H4 (cell line): ENCODE results near the gene GOSR2. TPM values are rescaled to one million over a fixed set of nuclear protein-coding genes. Genes with fewer than 3 reads are reported as not detected.
"Not testable (repeated sequence)": the region's sequence is repeated elsewhere in the genome, so short reads cannot be mapped to it uniquely, and the experiment has no call there.

Experiments used
- DNase-seq: peaks from one replicate; pipeline ENCODE4 v3.0.0-alpha.2; 2015; ENCODE audit warnings: low spot score
- total RNA-seq: library from RNA; depleted of rRNA; stranded (reverse); fragments of >200 nt; shearing (Covaris generic); gene quantifications from 2 replicates; pipeline ENCODE4 v1.2.3, GENCODE V29; 2014

GOSR2 gene
- total RNA-seq, 1 experiment from 2014 or later = 52.8 TPM

DNA sequence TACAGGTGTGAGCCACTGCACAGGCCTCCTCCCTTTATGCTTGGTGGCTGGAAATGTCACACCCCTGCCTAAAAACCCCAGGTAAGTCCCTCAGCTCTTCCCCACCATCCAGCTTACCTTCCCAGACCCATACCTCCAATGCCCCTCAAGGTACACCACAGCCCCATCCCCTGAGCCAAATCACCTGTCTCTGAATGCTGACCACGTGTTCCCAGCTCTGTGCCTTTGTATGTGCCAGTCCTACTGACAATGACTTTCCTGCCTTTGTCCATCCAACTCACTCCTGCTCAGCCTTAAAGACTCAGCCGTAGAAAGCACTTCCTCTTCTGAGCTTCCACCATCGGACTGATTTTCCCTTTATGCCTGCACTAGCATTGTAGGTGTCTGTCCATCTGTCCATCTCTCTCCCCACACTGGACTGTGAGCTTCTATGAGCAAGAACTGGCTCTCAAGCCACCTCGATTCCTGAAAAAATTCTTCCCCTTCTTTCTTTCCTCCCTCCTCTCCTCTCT lies 30.7 kb upstream of the GOSR2 start:
- DNase-seq = no peak

DNA sequence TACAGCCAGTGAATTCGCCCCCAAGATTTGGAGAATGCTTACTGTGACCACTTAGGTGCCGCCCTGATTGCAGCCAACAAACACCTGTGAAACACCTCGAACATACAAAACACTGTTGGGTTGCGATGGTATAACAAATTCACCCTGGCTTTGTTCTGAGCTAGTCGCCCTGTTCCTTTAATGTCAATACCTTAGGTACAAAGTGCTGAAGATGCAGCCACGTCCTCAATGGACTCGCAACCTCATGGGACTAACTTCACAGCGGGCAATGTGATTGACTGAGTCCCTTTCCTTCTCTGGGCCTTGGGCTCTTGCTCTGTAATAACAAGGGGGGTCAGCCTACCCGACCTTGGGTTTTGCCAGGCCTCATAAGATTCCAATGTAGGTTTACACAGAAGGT lies 28.9 kb upstream of the GOSR2 start:
- no peak for DNase-seq

DNA sequence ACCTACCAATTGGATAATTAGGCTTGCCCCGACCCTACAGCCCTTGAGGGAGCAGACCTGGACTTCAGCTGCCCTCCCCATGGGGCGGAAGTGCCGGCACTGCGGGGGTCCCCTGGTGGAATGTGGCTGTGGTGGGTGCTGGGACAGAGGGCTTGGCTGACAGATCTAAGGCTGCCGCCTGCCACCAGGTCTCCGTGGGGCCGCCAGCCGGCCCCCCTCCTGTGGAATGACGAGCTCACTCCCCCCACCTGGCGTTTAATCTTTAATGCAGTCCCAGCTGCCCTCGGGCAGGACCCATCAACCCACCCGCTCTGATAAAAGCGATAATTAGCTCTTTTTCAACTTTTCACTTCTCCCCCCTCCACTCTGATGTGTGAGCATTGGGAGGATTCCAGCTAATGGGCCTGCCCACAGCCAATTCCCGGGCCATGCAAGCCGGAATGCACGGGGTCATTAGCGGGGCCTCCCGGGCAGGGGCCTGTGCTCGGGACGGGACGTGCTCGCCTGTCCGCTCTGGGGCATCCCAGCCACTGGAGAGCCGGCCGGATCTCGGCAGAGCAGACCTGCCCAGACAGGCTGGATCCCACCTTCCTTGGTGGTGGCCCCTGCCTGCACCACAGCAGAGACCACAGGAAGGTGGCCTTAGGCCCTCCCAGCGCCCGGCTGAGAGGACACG lies 28.3 kb upstream of the GOSR2 start:
- DNase-seq = no peak

DNA sequence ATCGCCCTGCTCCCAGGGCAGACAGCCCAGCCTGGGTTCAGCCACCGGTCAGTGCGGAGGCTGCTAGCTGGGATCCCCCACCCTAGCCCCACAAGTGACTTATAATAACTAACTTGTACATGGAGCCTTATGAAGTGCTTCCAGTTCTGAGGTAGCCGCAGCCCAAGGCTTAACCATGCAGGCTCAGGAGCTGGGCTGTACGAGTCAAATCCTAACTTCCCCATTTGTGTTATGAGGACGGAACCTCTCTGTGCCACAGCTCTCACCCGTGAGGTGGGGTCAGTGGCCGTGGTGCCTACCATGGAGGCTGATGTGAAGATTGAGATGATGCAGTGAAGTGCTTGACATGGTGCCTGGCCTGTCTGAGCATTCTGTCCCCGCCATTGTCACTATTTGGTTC lies 27.8 kb upstream of the GOSR2 start:
- DNase-seq = no peak

DNA sequence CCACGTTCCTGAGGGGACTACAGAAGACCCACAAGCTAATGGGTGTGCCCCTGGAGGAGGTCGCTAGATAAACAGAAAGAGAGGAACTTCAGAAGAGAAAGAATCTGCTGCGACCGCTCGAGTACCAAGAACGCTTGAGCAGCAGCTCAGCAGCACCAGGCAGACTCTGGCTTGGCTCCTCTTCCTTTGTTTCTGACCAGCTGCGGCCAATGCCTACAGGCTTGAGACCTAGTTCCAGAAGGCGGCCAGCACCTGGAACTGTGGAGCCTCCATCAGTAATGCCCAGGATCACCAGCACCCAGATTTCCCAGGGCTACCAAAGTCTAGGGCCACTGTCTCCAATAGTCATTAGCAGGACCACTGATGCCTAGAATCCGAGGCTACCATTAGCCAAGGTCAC lies 26.0 kb upstream of the GOSR2 start:
- no peak for DNase-seq

DNA sequence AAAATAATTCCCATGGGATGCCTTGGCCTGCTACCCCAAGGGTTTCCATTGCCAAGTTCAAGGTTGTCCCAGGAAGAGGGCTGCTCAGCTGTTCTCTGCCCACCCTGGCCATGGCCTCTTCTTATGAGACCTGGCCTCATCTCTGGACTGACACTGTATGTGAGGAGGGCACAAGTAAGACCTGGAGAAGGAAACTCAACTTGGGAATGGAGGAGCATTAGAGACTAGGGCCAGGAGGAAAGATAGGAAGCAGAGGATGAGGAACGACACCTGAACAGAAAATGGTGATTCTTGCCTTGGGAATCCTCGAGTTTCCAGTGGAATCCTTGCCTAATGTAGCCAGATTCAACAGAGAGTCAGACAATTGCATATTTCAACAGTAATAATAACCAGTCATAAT lies 24.6 kb upstream of the GOSR2 start:
- DNase-seq = no peak

DNA sequence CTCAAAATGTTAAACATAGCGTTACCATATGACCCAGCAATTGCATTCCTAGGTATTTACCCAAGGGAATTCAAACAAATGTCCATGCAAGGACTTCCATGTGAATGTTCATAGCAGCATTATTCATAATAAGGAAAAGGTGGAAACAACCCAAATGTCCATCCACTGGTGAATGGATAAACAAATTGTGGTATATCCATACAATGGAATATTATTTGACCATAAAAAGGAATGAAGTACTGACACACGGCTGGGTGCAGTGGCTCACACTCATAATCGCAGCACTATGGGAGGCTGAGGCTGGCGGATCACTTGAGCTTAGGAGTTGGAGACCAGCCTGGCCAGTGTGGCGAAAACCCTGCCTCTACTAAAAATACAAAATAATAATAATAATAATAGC lies 24.1 kb upstream of the GOSR2 start:
- DNase-seq = no peak

DNA sequence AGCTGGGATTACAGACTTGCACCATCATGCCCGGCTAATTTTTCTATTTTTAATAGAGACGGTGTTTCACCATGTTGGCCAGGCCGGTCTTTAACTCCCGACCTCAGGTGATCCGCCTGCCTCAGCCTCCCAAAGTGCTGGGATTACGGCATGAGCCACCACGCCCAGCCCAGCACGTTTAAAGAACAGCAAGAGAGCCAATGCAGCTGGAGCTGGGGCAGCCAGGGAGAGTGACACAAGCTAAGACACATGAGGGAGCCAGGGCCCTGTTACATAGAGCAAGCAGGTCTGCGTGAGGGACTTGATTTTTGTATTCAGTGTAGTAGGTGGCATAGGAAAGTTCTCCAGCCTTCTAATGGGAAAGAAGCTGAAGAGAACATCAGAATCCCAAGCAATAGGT lies 21.7 kb upstream of the GOSR2 start:
- DNase-seq = no peak

DNA sequence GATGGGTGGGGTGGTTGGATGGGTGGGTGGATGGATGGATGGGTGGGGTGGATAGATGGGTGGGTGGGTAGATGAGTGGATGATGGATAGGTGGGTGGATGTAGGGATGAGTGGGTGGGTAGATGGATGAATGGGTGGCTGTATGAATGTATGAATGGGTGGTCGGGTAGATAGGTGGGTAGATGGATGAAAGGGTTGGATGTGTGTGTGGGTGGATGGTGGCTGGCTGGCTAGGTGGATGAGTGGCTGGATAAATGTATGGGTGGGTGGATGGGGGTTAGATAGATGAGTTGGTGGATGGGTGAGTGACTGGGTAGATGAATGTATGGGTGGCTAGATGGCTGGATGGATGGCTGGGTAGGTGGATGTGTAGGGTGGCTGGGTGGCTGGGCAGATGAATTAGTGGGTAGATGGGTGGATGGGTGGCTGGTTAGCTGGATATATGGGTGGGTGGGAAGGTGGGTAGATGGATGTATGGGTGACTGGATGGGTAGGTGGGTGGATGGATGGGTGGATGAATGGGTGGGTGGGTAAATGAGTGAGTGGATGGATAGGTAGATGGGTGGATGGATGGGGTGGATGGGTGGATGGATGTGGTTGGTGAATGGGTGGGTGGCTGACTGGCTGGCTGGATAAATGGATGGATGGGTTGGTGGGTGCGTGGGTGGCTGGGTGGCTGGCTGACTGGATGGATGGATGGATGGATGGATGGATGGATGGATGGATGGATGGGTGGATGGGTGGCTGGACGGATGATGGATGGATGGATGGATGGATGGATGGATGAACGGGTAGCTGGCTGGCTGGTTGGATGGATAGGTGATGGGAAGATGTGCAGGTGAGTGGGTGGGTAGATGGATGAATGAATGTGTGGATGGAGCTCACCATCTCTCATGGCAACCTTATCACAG lies 18.9 kb upstream of the GOSR2 start:
- no peak for DNase-seq

DNA sequence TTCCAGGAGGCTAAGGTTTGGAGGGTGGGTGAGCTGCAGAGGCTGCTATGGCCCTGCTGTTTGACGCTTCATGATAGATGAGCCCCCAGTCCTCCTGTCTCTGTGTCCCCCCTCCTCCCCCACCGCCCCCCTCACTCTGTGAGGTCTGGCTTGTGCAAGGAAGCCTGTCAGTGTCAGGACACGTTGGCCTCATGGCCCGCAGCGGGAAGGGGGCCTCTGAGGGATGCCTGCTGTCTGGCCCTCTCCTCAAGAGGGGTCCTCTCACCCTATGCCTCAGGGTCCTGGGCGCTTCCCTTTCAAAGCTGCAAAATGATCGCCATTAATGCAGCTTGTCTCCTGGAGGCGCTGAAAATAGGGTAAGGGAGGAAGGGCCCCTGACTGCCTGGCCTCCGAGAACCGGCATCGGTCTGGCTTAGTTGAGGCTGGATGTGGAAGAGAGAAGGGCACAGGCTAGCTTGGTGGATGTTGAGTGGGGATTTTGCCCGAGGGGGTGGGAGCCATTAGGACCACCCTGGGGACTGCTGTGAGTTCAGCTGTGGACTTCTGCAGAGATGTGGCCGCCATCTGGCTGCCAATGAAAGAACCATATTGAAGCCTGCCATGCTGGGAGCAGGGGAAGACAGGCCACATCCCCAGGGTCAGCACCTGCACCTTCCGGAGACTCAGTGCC lies 14.8 kb upstream of the GOSR2 start:
- no peak for DNase-seq

DNA sequence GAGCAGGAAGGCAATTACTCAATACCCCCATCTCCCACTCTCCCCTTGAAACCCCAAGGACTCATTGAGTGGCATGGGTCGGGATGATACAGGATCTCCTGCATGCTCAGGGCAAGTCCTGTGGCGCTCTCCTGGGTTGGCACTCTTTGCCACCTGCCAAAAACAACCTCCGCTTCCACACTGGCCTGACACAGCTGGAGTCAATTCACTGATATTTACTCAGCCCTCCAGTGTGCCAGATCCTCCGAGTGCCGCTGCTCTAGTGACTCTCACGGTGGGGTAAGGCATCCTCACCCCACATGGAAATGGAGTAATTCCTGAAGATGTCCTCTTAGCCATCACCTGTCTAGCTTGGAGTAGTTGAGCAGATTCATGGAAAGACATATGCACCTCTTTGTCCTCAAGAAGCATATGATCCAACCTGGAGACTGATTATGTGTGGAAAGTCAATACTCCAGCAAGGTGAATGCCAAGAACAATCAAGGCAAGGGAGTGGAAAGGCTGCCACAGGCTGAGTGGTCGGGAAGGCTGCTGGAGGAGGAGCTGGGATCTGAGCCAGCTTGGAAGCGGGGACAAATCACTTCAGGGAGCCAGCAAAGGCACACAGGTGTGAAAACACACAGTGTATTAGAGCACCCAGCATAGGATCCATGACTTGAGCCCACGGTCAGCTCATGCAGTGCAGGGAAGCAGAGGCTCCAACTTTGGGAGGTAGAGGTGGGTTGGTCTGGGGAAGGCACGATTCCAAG lies 12.6 kb upstream of the GOSR2 start:
- DNase-seq = no peak

DNA sequence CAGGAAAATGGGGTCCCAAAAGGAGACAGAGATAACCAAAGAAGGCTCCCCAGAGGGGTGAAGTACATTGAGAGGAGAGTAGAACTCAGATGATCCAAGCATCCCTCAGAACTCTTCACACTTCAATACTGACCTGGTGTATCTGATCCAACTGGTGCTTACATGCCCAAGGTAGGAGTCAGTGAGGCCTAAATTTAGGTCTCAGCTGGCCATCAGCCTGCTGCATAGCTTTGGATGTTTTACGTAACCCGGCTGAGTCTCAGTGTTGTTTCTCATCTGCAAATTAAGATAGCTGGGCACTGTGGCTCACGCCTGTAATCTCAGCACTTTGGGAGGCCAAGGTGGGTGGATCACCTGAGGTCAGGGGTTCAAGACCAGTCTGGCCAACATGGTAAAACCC lies 11.6 kb upstream of the GOSR2 start:
- no peak for DNase-seq

DNA sequence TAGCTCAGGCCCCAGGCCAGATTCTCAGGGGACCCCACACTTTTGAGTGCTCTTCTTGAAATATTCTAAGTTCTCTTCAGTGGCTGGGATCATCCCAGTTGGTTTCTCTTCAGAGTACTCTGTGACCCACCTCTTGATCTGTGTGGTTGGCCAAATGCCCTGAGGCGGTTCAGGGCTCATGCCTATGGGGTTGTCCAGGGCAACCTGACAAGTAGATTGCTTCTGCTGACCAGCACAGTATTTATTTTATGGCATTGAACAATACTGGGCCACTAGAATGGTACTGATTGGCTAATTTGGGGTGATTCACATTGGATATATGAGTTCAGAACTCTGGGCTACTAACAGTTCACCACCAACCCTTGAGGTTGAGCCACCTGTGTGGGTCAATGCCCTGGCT lies 7.4 kb upstream of the GOSR2 start:
- no peak for DNase-seq

DNA sequence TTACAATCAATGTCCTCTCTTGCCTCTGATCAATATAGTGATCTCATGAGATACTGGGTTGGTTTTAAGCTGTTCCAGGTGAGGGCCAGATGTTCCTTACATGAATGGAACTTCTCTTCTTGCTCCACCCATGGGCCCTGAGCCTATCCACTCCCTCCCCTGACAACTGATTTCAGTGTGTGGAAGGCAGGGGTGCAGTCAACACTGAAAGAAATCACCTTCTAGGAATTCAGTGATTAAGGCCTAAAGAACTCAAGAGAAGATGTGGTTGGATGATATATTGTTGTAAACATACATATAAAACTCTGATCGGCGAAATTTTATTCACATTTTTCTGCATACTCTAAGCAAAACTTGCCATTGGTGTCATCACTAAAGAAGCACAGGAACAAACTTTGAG lies 6.7 kb upstream of the GOSR2 start:
- DNase-seq = no peak

DNA sequence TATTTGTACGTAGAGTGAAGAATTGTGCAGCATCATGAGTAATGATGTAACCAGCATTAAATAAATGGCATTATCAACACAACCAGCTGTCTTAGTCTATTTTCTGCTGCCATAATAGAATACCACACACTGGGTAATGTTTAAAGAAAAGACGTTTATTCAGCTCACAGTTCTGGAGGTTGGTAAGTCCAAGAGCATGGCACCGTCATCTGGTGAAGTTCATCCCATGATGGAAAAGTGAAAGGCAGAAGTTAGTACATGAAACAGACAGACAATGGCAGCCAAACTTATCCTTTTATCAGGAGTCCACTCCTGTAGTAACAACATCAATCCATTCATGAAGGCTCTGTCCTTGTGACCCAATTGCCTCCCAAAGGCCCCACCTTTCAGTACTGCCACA lies 6.3 kb upstream of the GOSR2 start:
- DNase-seq = no peak

DNA sequence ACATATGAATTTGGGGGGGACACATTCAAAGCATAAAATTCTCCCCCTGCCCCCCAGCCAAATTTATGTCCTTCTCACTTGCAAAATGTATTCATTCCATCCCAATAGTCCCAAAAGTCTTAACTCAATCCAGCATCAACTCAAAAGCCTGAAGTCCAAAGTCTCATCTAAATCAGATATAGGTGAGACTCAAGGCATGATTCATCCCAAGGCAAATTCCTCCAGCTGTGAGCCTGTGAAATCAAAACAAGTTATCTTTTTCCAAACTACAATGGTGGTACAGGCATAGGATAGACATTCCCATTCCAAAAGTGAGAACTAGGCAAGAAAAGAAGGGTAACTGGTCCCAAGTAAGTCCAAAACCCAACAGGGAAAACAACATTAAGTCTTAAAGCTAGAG lies 5.9 kb upstream of the GOSR2 start:
- DNase-seq = no peak

DNA sequence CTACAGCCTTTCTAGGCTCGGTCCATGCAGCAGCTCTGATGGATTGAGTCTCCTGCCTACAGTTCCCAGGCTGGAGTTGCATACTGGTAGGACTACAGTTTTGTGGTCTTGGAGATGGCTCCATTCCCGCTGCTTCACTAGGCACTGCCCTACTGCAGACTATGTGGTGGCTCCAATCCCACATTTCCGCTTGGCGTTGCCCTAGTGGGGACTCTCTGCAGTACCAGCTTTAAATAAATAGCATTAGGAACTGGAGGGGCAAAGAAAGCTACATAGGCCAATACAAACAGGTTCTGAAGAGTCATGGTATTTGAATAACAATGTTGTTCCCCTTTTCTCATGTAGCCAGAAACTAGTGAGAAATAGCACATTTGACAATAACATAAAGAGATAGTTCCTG lies 5.4 kb upstream of the GOSR2 start:
- DNase-seq = no peak

DNA sequence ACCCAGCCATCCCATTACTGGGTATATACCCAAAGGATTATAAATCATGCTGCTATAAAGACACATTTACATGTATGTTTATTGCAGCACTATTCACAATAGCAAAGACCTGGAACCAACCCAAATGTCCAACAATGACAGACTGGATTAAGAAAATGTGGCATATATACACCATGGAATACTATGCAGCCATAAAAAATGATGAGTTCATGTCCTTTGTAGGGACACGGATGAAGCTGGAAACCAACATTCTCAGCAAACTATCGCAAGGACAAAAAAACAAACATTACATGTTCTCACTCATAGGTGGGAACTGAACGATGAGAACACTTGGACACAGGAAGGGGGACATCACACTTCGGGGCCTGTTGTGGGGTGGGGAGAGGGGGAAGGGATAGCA lies 998 bp upstream of the GOSR2 start:
- DNase-seq = not testable (repeated sequence)

DNA sequence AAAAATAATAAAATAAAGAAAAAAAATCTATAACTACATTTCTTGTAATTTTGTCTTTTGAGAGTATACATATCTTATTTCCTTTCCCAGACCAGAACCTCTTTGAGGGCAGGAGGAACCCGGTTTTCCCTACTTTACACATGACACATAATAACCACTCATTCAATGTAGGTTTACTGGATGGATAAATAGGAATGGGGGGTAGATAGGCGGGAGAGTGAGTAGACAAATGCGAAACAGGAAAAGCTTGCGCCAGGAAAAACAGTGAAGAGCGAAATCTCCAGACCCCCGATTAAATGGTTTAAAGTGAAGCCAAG lies 515 bp upstream of the GOSR2 start:
- DNase-seq = no peak

DNA sequence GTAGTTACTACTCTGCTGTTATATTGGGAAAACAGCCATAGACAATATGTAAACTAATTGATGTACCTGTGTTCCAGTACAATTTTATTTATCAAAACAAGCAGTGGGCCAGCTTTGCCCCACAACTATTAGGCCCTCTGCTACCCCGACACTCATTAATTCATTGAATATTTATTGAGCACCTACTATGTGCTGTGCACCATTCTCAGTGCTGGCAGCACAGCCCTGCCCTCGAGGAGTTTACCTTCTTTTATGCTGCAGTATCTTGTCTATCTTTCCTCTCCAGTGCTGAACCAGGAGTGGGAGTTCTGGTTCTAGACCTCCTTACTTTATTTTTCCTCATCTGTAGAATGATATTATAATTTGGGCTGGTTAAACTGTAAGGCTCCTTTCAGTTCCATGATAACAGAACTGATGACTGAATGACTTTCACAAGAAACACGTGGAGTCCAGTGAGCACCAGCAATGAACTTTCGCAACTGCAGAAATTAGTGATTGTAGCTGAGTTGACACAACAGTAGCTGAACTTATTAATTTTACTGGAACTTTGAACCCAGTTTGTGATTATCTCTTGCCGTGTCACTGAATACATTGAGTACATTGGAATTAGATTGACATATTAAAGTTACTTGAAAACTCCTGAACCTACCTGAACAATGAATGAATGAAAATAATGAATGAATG lies 2.4 kb downstream of the GOSR2 start:
- DNase-seq = no peak

DNA sequence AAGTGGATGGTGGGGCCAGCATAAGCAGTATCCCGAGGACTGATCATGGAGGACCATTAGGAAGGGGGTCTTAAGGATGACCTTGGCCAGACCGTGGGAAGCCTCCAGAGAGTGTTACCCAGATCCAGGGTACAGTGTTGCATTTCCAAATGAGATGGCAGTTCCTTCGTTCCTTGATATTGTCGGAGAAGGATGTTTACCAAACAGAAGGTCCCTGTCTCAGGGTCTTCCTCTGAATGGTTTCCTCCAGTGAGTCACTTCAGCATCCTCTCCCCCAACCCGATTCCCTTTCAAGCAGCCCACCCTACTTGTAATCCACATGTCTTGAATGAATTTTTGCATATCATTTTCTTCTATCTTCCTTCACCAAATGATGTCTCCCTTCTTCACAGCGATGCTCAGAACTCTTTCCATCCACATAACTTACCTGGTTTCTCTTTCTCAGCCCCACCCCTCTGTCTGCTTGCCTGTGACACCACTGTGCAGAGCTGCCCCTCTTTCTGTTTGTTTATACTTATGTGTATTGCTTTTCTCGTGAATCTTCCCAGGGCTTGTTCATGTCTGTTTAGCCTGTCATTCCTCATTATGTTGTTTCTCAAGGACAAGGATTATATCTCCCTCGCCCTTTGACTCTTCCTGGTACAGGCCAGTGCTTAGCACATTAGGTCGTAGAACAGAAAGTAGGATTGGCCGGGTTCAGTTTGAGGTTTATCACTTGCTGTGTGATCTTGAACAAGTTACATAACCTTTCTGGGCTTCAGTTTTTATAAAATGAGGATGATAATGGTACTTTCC lies 5.7 kb downstream of the GOSR2 start:
- no peak for DNase-seq
